GM12878 (cell line): ENCODE results near the gene SFMBT1. TPM values are rescaled to one million over a fixed set of nuclear protein-coding genes. Genes with fewer than 3 reads are reported as not detected.

ENCODE experiments used
- BCLAF1 ChIP-seq: fragments of 450-650 bp; IDR thresholded peaks from 2 replicates; pipeline ENCODE4 v1.6.1; 2017; ENCODE audit warnings: antibody characterized with exemption, mild to moderate bottlenecking, moderate library complexity
- IKZF2 ChIP-seq, 2 experiments: fragments of 450-650 bp; IDR thresholded peaks; 2 replicates each; pipeline ENCODE4 v1.6.1; 2017; ENCODE audit warnings: mild to moderate bottlenecking in 2 of 2, moderate library complexity in 2 of 2
- POU2F2 ChIP-seq: IDR thresholded peaks from 3 replicates; pipeline ENCODE4 v1.6.1; 2011; ENCODE audit warnings: low read depth, mild to moderate bottlenecking, low read length, borderline replicate concordance
- PRDM15 ChIP-seq: fragments of 450-650 bp; formaldehyde crosslinking; IDR thresholded peaks from 2 replicates; pipeline ENCODE4 v1.4.0; 2020; ENCODE audit warnings: mild to moderate bottlenecking, moderate library complexity
- RELB ChIP-seq: fragments of 450-650 bp; IDR thresholded peaks from 2 replicates; pipeline ENCODE4 v1.6.1; 2017; ENCODE audit warnings: low read depth, mild to moderate bottlenecking, moderate library complexity
- SMAD1 ChIP-seq: fragments of 450-650 bp; IDR thresholded peaks from 2 replicates; pipeline ENCODE4 v1.6.1; 2018; ENCODE audit warnings: mild to moderate bottlenecking, low read depth; ENCODE audit not compliant: partially characterized antibody
- SMAD5 ChIP-seq: IDR thresholded peaks from 2 replicates; pipeline ENCODE4 v1.6.1; 2016; ENCODE audit warnings: antibody characterized with exemption, low read depth
- polyA plus RNA-seq, 11 experiments: library from polyadenylated mRNA; depleted of rRNA in 4 of 11; unstranded in 6 of 11; stranded (reverse) in 5 of 11; fragments of >200 nt; fragmentation: Nextera tagmentation in 4 of 11; fragmentation: Illumina TruSeq in 1 of 11; extraction: Ambion mirVana in 4 of 11; extraction: Trizol in 1 of 11; gene quantifications; 1 replicate in 1 of 11; 2 replicates in 10 of 11; pipeline versions ENCODE4 v1.2.1 to v1.2.3, GENCODE V29; 2011 to 2016; ENCODE audit warnings: inconsistent platforms in 2 of 11, missing spikeins in 2 of 11, low read depth in 1 of 11
- total RNA-seq, 4 experiments: library from RNA; depleted of rRNA in 3 of 4; stranded (reverse); fragments of >200 nt in 3 of 4; fragmentation: Illumina TruSeq in 1 of 4; extraction: Trizol in 1 of 4; gene quantifications; 2 replicates each; pipeline versions ENCODE4 v1.2.1 to v1.2.3, GENCODE V29; 2013 to 2021

The SFMBT1 gene
- total and polyA plus RNA-seq, 10 of the 15 experiments (the other 5 are each of a cell fraction or from before 2014, with no cell fraction given), result 3.2 to 19.5 (median 11.4) TPM

- TF ChIP-seq PRDM15 (CRISPR knock-in tag) (no peak), IKZF2 (IDR thresholded peaks at IDR 0.05) (no peak), POU2F2 (no peak), RELB (no peak), SMAD5 (no peak), BCLAF1 (no peak), SMAD1 (no peak)
- TF ChIP-seq, all 136 proteins: peak for 0
Observed at GRCh38 chr3:52986049-52986448, 59.8 kb downstream of the SFMBT1 start (continued).
